NOMO-1 (cell line): ENCODE results near the gene PSMB7.

Experiments
- DNase-seq, 2 experiments: peaks; one replicate each; lab custom pipeline; 2025; ENCODE audit not compliant: unreplicated experiment in 2 of 2; lab: John Stamatoyannopoulos, UW

The PSMB7 gene

DNA sequence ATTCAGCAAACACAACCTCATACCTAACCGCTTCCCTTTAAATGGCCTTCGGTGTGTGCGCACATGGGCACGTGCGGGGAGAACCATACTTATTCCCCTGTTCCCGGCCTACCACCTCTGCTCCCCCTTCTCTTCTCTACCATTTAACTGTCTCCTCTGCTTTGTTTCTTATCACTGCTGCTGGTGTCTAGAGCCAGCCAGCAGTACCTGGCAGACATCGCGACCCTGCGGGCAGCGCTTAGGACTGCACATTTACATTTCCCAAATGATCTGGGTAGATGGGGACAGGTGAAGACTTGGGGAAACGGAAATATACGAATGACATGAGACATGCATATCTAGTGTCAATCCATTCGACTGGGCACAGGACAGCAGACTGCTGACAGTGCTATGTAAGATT, 56.6 kb downstream of the PSMB7 start:
- DNase-seq: no peak

DNA sequence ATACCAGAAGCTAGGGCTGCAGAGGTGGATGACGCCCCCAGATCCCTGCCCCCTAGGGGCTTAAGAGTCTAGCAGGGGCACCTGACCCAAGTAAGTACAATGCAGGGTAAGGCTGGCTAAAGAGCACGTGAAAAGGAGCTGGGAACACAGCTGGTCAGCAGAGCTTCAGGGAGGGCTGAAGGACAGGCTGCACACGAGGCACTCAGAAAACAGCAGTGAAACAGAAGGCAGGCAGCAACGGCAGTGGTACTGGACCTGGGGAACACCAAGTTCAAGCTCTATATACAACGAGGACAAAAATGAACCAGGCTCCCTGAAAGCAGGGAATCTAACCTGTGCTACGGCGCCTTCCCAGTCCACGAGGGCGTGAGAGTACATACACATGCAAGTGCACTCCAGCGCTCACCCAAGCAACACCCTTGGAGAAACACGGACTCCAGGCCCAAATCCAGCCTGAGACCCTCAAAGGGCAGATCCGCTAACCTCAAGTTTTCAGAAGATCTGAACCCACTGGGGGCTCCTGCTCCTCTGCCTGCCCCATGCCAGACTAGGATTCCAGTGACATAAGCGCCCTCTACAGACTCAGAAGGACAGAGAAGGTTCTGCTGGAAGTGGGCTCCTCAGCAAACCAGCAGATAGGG, 57.4 kb downstream of the PSMB7 start:
- DNase-seq: no peak

DNA sequence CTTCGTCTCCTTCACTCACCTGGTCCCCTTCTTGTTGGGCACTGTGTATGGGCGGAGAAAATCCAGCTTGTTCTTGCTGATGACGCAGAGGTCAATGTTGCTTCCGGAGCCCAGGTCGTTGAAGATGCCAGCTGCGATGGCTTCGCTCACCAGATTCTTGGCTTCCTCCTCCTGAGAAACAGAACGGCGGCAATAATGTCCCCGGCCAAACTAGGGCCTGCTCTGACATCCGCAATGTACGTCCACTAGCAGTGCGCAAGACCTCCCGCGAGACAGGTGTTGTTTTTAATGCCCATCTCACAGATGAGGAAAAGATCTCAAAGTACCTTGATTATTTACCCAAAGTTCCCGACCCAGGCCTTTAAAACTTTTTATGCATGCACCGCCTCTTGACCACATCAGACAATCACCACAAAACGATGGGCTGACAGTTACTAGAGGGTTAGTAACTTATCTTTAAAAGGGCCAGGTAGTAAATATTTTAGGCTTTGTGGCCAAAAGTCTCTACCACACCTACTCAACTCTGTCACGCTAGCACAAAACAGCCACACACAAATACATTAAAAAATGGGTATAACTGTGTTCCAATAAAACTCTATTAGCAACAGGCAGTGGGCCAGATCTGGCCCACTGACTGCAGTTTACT, 58.4 kb downstream of the PSMB7 start:
- DNase-seq: no peak

DNA sequence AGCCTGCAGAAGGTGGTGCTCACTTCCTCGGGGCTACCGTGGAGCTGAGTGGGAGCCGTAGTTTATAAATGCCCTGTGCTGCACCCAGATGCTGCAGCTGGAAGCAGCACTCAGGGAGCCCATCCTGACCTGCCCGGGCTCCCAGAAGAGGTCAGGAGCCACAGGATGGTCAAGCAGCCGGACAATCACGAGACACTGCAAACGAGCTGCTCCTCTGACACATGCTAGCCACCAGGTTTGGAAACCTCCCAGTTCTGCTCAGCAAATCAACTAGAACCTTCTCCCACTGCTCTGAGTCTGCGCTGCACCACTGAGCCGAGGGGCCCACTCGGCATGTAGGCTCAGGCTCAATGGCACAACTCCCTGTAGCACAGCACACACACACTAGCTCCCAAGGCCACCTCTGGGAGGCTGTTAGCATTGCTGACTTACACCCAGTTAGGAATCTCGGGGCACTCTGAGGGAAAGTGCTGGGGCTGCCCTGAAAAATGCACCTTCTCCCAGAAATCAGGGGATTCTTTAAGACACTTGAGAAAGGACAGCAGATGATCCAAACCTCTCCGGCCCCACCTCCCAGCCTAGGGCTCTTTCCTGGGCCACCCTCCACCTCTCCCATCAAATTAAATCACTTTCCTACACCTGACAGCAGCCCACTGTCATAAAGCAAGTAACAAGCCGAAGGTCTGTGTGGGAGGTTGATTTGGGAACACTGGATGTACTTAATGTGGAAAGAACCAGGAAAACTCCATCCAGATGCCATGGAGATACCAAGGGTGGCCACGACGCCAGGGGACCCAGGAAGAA, 59.1 kb downstream of the PSMB7 start:
- no peak for DNase-seq

DNA sequence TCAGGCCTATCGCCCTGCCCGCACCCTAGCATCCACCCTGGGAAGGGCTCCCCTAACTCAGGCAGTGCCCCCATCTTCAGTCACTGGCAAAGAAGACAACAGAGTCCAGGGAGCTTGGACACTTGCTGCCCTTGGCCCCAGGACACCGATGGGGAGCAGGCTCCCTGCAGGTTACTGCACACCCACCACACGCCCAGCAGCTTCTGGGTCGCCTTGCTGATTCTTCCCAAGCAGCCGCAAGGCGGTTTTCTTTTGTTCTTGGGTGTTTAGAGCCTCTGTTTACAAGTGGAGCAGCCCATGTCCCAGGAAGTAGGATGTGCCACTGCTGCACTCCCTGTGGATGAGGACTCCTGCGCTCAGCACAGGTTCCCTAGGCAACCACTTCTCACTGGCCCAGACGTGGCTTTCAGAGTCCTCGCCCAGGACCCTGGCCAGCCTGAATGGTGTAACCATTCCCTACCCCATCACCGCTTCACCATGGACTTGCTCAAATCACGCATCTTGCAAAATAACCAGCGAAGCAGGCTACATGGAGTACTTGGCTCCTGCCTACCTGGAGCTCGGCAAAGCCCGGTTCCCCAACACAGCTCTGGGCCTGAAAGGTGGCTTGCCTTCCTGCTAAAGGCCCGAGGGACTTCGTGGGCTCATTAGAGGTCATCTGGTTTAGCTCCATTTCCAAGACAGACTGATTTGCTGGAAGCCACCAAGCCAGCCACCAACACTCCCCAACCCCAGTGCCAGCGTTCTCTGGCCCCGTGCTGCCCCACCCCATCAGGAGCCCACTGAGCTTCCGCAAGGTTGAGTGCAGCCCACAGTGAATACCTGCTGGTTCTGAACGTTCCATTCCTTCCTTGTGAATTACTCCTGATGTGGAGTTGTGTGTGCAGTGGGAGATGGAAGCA, 60.0 kb downstream of the PSMB7 start:
- DNase-seq: no peak

DNA sequence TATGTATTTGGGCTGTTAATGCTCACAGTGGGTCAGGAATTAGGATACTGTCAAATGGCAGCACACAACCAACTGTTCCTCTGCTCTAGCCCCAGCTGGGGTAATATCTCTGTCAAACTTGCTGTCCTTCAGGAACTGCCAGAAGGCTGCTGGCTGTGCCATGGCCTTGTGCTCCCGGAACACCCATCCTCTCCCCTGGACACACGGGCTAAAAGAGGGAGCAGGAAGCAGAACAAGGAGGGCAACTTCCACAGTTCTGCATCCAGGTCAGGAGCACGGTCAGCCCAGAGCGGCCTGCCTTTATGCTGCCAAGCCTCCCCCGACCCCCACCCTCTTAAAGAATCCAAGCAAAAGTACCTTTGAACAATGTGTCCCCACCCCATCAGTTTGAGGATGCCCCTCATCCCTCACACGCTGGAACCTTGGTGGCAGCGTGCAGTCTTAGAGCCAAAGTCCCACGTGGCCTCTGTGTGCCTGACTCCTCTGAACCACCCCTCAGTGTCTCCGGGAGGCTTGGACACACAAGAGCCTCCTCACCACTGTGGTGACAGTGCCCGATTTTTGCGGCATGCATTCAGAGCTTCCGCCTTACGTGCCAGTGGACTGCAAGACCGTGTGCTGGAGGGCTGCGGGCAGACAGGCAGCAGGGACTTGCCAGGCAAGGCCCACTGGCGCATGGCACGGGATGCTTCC, 60.8 kb downstream of the PSMB7 start:
- no peak for DNase-seq

DNA sequence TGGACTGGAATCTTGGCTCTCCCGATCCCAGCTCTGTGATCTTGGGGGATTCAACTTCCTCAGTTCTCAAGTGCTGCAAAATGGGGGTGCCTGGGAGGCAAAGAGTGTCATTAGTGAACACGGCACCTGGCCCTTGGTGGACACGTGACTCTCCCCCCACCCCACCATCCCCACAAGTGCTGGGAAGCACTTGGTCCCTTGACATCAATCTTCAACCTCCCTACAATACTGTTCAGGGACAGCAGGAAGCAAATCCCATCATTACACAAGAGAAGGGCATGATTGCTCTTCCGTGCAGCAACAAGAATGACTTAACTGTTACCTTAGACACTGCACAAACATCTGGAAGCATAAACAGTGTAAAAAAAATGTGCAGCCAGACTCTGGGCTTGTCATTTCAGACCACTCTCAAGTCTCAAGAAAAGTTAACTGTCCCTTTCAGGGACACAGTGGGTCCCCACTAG, 61.4 kb downstream of the PSMB7 start:
- DNase-seq: no peak

DNA sequence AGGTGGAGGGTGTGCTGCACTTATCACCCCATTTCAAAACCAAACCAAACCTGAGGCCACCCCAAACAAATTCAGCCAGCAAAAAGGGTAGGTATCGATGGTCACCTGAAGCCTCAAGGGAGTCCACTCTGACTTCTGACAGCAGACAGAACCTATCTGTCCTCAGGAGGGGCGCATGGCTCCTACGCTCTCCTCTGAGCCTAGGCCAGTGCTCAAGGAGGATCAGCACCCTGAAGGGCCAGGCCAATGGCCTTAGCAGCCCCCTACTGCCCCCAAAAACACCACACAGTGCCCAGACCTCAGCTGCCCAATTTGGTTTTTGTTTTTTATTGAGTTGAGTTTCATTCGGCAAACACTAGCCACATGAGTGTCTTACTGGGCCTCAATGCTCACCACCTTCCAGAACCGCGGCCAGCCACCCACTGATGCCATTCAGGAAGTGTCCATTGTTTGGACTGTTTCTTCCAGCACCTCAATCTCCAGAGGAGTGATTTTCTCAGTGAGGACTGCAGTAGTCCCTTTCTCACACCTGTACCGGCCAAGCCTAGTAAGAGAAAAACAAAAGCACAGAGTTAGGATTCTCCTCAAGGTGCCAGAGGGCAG, 62.0 kb downstream of the PSMB7 start:
- DNase-seq: no peak

DNA sequence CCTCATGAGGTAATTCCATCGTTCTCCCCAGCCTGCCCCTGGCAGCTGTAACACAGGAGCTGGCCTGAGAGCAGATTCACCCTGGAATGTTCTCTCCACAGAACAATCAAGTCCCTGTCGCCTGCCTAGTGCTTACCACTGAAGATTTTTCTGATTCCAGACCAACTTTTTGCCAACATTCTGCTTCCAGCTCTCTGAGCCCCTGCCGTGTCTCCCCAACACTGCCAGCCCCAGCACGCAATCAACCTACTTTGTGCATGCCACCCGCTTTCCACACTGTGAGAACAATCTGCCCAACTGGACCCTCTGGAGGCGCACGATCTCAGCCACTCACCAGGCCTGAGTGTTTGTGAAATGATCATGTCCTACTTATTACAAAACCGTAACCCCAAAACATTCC, 62.6 kb downstream of the PSMB7 start:
- no peak for DNase-seq

DNA sequence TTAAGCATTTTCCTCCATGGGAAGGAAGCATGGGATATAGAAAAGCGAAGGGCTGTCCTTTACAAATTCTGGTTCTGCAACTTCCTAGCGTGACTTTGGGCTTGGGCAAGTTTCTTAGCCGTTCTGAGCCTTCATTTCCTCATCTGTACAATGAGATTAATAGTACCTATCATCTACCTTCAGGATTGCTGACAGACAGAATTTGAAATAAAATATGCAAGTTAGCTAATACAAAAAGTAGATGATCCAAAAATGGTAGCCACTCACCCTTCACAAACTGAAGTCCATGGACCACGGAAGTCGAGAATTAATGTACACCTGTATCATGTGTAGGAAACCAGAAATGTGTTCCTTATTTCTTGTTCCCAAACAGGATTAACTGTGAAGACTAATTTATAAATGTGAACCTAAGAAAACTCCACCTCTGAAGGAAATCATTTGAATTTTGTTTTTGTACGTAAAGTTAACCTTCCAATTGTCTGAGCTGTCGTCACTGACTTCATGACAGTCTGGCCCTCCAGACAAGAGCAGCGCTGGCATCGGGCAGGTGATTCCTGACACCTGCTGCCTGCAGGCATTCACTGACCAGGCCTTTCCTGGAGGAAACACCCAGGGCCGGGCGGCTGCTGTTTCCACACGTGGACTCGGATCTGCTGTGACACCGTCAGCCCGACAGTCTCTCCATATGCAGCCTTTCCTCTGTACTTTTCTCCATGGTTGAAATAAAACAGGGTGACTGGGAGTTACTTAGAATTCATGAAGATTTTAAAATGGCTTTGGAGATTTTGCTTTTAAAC, 63.4 kb downstream of the PSMB7 start:
- no peak for DNase-seq

DNA sequence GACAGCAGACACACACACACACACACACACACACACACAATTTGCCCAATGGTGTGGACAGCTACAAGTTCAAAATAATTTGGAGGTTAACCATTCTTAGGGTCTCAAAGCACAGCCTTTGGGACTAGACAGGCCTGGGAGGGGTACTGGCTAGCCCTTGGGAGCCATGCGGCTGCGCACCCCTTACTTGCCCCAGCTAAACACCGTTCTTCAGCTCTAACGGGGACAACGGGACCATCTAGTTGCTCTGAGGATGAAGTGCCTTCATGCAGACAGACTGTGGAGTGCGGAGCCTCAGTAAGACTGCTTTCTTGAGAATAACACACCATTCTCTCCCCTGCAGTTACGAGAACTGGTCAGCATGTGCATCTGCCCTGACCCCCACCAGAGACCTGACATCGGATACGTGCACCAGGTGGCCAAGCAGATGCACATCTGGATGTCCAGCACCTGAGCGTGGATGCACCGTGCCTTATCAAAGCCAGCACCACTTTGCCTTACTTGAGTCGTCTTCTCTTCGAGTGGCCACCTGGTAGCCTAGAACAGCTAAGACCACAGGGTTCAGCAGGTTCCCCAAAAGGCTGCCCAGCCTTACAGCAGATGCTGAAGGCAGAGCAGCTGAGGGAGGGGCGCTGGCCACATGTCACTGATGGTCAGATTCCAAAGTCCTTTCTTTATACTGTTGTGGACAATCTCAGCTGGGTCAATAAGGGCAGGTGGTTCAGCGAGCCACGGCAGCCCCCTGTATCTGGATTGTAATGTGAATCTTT, 64.6 kb downstream of the PSMB7 start:
- DNase-seq: no peak

DNA sequence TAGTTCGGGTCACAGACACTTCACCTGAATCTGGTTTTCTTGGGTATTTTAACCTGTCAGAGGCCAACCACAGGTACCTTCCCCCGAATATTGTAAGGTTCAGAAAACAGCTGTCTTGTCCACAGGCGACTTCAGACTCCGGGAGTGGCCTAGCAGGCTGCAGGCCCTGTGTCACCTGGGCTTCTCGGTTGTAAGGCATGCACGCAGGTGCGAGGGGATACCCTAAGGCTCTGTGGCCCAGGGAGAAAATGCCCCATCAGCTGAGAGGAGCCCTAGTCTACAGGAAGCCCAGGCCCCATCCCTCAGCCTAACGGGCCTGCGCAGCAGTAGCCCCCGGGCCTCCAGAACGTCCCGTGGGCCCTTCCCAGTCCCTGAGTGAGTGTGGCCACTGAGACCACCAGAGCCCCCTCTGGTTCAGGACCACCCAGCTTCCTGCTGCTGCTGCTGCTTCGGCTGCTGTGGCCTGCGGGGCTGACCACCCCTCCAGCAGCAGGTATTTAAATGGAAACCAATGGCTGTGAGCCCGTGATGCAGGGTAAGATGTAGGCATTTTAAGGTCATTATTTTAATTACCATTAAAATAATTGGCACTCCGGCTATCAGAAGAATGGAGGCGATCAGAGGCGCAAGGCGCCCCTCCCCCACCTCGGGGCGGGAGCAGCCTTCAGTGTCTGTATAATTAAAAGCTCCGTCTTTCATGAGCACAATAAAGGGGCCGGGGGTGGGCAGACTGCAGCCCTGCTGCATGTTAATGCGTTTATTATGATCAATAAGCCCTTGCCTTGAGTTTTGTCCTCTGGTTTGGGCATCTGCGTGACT, 65.4 kb downstream of the PSMB7 start:
- no peak for DNase-seq

DNA sequence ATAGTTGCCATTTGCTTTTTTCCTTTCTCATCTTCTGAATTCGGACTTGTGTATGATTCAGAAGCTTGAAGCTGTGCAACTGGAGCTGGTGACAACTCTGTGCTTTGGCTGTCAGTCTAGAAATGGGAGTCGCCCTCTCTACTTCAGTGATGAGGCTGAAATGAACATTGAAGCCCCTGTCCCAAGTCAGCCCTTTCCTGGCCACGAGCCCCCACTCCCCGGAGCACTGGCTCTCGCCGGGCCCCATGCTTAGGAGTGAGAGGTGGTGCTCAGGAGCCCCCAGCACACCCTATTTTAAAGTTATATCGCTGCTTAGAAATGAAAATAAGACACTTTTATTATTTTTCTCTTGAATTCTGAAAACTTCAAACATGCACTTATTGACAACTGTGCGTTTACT, 66.0 kb downstream of the PSMB7 start:
- no peak for DNase-seq

DNA sequence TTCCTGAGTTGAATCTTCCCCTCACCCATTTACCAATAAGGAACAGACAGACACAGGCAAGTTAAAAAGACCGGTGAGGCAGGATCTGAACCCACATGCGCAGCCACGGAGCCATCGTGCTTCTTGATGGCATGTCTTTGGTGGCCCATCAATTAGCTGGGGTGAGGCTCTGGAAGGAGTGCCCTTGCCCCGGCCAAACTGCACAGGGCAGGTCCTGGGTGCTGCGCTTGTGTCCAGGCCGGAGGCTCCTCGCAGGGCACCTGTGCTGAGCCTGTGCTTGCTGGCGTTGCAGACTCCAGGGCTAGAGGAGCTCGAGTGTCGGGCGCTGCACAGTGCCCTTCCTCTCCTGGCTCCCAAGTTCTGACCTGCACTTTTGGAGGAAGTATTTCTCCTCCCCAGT, 66.4 kb downstream of the PSMB7 start:
- DNase-seq: no peak

DNA sequence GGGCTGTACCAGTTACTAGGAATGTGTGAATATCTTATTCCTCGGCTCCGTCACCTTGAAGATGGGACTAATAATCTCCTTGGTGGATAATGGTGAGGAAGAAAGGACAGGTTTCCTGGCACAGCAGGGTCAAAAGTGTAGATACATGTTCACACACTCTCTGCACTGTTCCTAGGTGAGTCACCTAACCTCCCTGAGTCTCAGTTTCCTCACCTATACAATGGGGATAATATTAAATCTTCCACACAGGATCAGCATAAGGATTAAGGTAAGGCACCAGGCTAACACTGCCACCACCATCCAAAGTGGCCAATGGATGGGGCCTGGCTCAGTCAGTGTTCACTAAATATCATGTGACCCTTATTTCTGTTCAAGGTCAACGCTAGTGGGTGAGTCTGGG, 66.9 kb downstream of the PSMB7 start:
- no peak for DNase-seq

DNA sequence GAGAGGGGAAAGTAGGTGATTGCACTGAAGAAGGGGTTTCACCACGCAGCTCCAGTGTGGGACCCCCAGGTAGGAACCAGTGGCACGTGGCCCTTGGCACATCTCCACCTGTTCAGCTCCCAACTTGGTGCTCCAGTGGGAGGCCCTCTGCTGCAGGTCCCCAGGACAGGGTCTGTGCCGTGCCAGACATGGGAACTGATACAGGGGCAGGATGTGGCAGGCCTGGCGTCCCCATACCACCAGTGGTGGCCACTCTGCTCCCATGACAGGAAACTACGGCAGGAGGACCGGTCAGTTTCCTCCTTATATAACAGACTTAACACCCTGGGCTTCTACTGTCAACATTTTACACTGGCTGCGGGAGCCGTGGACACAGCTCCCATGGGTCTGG, 67.3 kb downstream of the PSMB7 start:
- DNase-seq: no peak

DNA sequence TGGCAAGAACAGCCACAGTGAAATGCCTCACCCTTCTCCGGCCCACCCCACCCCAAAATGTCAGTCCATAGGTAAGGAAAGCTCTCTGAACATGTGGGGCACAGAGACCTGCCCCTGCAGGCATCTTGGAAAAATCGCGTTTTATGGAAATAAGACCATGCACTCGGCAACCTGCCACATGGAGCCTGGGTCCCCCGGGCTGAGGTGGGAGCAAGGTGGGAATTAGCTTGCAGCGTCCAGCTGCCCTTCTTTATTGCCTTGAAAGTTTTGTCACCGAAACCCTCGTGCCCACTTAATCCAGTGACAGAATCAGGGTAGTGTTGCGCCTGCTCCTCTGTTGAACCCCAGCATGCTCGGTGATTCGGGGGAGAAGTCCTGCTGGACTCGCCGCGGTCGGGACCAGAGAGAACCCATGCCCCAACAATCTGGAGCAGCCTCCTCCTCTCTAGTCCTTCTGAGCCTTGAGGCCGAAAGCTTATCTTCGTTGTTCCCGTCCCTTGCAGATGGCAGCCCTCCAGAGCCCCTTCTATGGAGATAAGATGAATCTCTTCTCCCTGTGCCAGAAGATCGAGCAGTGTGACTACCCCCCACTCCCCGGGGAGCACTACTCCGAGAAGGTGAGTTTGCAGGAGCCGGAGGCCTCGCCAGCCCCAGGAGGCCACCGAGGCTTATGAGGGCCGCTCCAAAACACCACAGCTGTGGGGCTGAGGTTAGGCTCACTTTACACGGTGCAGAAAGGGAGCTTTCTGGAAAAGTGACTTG, 67.9 kb downstream of the PSMB7 start:
- no peak for DNase-seq
